Liver (tissue), 9 donors: ENCODE measurements around the gene LMOD1. TPM values are rescaled to one million over a fixed set of nuclear protein-coding genes. Genes with fewer than 3 reads are reported as not detected.

Experiments
- DNase-seq: peaks from one replicate; pipeline ENCODE4 v3.0.0-alpha.2; 2017; ENCODE audit warnings: low spot score
- H3K27ac ChIP-seq, 2 donors: one replicate each; pipeline ENCODE4 v1.7.0; 2013; ENCODE audit warnings: inconsistent platforms in 2 of 2, low read length in 2 of 2, control low read depth in 1 of 2, low read depth in 1 of 2, mild to moderate bottlenecking in 1 of 2
- H3K27me3 ChIP-seq, 4 donors: one replicate each; pipeline versions ENCODE4 v1.6.1 to v1.7.0; 2013; ENCODE audit warnings: low read length in 3 of 4, inconsistent platforms in 1 of 4, mild to moderate bottlenecking in 1 of 4, moderate library complexity in 1 of 4; ENCODE audit not compliant: control insufficient read depth in 4 of 4, insufficient read depth in 4 of 4
- H3K36me3 ChIP-seq, 4 donors: one replicate each; pipeline versions ENCODE4 v1.6.1 to v1.7.0; 2013; ENCODE audit warnings: low read length in 3 of 4, mild to moderate bottlenecking in 3 of 4, low read depth in 1 of 4, moderate library complexity in 1 of 4; ENCODE audit not compliant: control insufficient read depth in 4 of 4, insufficient read depth in 3 of 4
- H3K4me1 ChIP-seq, 4 donors: one replicate each; pipeline versions ENCODE4 v1.6.1 to v1.7.0; 2013; ENCODE audit warnings: low read length in 3 of 4, mild to moderate bottlenecking in 3 of 4, moderate library complexity in 1 of 4; ENCODE audit not compliant: control insufficient read depth in 4 of 4, insufficient read depth in 4 of 4
- H3K4me3 ChIP-seq, 3 donors: one replicate each; pipeline versions ENCODE4 v1.6.1 to v1.7.0; 2013; ENCODE audit warnings: low read length in 3 of 3, control low read depth in 1 of 3, low read depth in 1 of 3, mild to moderate bottlenecking in 1 of 3
- H3K9ac ChIP-seq, 2 donors: one replicate each; pipeline ENCODE4 v1.7.0; 2013; ENCODE audit warnings: low read length in 2 of 2, mild to moderate bottlenecking in 2 of 2, moderate library complexity in 2 of 2, control low read depth in 1 of 2, low read depth in 1 of 2
- H3K9me3 ChIP-seq, 4 donors: one replicate each; pipeline versions ENCODE4 v1.6.1 to v1.7.0; 2013; ENCODE audit warnings: low read length in 3 of 4; ENCODE audit not compliant: control insufficient read depth in 4 of 4
- ATF3 ChIP-seq: IDR thresholded peaks from 2 replicates; pipeline ENCODE4 v1.6.1; 2016; ENCODE audit warnings: antibody characterized with exemption
- CTCF ChIP-seq: fragments of 150-350 bp; IDR thresholded peaks from 2 replicates; pipeline ENCODE4 v1.5.1; 2017; ENCODE audit warnings: improper control_type of control experiment, low read depth, low read length; ENCODE audit not compliant: missing input control
- EGR1 ChIP-seq, 2 donors: IDR thresholded peaks; 2 replicates each; pipeline ENCODE4 v1.6.1; 2016 to 2018; ENCODE audit warnings: antibody characterized with exemption in 2 of 2, low read depth in 2 of 2
- FOXA1 ChIP-seq: IDR thresholded peaks from 2 replicates; pipeline ENCODE4 v1.6.1; 2016; ENCODE audit warnings: antibody characterized with exemption
- FOXA2 ChIP-seq: IDR thresholded peaks from 2 replicates; pipeline ENCODE4 v1.6.1; 2016; ENCODE audit warnings: antibody characterized with exemption
- GABPA ChIP-seq, 2 donors: IDR thresholded peaks in 1 of 2; conservative IDR thresholded peaks in 1 of 2; 2 replicates each; pipeline ENCODE4 v1.6.1; 2016; ENCODE audit warnings: antibody characterized with exemption in 2 of 2, mild to moderate bottlenecking in 1 of 2, moderate library complexity in 1 of 2
- HNF4A ChIP-seq, 2 donors: conservative IDR thresholded peaks; 2 replicates each; pipeline ENCODE4 v1.6.1; 2016; ENCODE audit warnings: antibody characterized with exemption in 2 of 2, mild to moderate bottlenecking in 2 of 2
- HNF4G ChIP-seq: IDR thresholded peaks from 2 replicates; pipeline ENCODE4 v1.6.1; 2016; ENCODE audit warnings: antibody characterized with exemption
- JUND ChIP-seq, 2 donors: IDR thresholded peaks; 2 replicates each; pipeline ENCODE4 v1.6.1; 2016; ENCODE audit warnings: antibody characterized with exemption in 2 of 2
- NR2F2 ChIP-seq: IDR thresholded peaks from 2 replicates; pipeline ENCODE4 v1.6.1; 2016; ENCODE audit warnings: antibody characterized with exemption
- RAD21 ChIP-seq, 2 donors: IDR thresholded peaks; 2 replicates each; pipeline ENCODE4 v1.6.1; 2016; ENCODE audit warnings: antibody characterized with exemption in 2 of 2, mild to moderate bottlenecking in 2 of 2
- REST ChIP-seq: IDR thresholded peaks from 2 replicates; pipeline ENCODE4 v1.6.1; 2016; ENCODE audit warnings: antibody characterized with exemption, mild to moderate bottlenecking
- RXRA ChIP-seq, 2 donors: IDR thresholded peaks; 2 replicates each; pipeline ENCODE4 v1.6.1; 2017 to 2018; ENCODE audit warnings: antibody characterized with exemption in 2 of 2, mild to moderate bottlenecking in 1 of 2
- SP1 ChIP-seq: IDR thresholded peaks from 2 replicates; pipeline ENCODE4 v1.6.1; 2018; ENCODE audit warnings: antibody characterized with exemption, mild to moderate bottlenecking
- TAF1 ChIP-seq: conservative IDR thresholded peaks from 2 replicates; pipeline ENCODE4 v1.6.1; 2016; ENCODE audit warnings: antibody characterized with exemption, mild to moderate bottlenecking
- WGBS: extraction: QIAGEN DNeasy Blood & Tissue Kit; methylation state at CpG from one replicate; pipeline ENCODE4 v1.1.7; 2013; 5-methylcytosine and 5-hydroxymethylcytosine counted together
- polyA plus RNA-seq, 2 donors: library from polyadenylated mRNA; stranded (reverse) in 1 of 2; unstranded in 1 of 2; fragments of 200-250 nt in 1 of 2; fragments of >200 nt in 1 of 2; fragmentation: Nextera tagmentation in 1 of 2; extraction: Ambion mirVana in 1 of 2; gene quantifications; one replicate each; pipeline versions ENCODE4 v1.2.1 to v1.2.3, GENCODE V29; 2013 to 2015
- total RNA-seq, 2 donors: library from RNA; depleted of rRNA; stranded (reverse); fragments of >200 nt; gene quantifications; one replicate each; pipeline ENCODE4 v1.2.3, GENCODE V29; 2014
- TF ChIP-seq, protein P1 (sequence below): IDR thresholded peaks from 2 replicates; pipeline ENCODE4 v1.6.1; 2016; ENCODE audit warnings: antibody characterized with exemption
- TF ChIP-seq, protein P2 (sequence below): IDR thresholded peaks from 2 replicates; pipeline ENCODE4 v1.6.1; 2016; ENCODE audit warnings: antibody characterized with exemption
- donor health status: healthy.
- donor health status: healthy.
- donor health status: healthy.
- donor health status: healthy.
- donor health status: healthy.

LMOD1 gene
- total and polyA plus RNA-seq, 4 donors = 0.14 to 4.4 (median 2.2) TPM

GRCh38 chr1:201890806-201891450, 55.4 kb downstream of the LMOD1 start:
- no peaks in the 10 kb centered on the region for H3K36me3 ChIP-seq
- peaks cover 8 to 14% (median 10%) of the 10 kb centered on the region in 4 donors for H3K4me1 ChIP-seq
- no peak overlapping the region for H3K27ac ChIP-seq
- TF ChIP-seq JUND (IDR thresholded peaks at IDR 0.05) (no peak), RXRA (IDR thresholded peaks at IDR 0.05) (no peak), FOXA1 (no peak), CTCF (no peak), TAF1 (no peak), RAD21 (IDR thresholded peaks at IDR 0.05) (no peak), EGR1 (IDR thresholded peaks at IDR 0.05; ENCODE audit: low read depth in 2 of 2) (no peak), FOXA2 (no peak), HNF4A (conservative IDR thresholded peaks at IDR 0.05) (no peak), ATF3 (no peak), REST (no peak), HNF4G (no peak), SP1 (no peak), GABPA (IDR thresholded peaks at IDR 0.05 in 1 of 2, conservative IDR thresholded peaks at IDR 0.05 in 1 of 2) (no peak), NR2F2 (no peak)
- TF ChIP-seq, protein P1, sequence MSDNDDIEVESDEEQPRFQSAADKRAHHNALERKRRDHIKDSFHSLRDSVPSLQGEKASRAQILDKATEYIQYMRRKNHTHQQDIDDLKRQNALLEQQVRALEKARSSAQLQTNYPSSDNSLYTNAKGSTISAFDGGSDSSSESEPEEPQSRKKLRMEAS = no peak
- H3K27me3 ChIP-seq = no peaks in the 10 kb centered on the region
- no peak for DNase-seq
- no peaks in the 10 kb centered on the region for H3K9me3 ChIP-seq
- WGBS = 84% methylated on average over 3 of the region's 3 CpGs
- no peak overlapping the region for H3K4me3 ChIP-seq
- H3K9ac ChIP-seq = no peak overlapping the region

GRCh38 chr1:201890223-201890622, 56.1 kb downstream of the LMOD1 start:
- 93% methylated on average over 7 of the region's 7 CpGs for WGBS
- H3K9me3 ChIP-seq = no peaks in the 10 kb centered on the region
- no peak overlapping the region for H3K9ac ChIP-seq
- DNase-seq = no peak
- no peaks in the 10 kb centered on the region for H3K36me3 ChIP-seq
- TF ChIP-seq HNF4A (conservative IDR thresholded peaks at IDR 0.05) (no peak), FOXA1 (no peak), RXRA (IDR thresholded peaks at IDR 0.05) (no peak), FOXA2 (no peak), EGR1 (IDR thresholded peaks at IDR 0.05; ENCODE audit: low read depth in 2 of 2) (no peak)
- TF ChIP-seq, protein P1 = no peak
- TF ChIP-seq, protein P2, sequence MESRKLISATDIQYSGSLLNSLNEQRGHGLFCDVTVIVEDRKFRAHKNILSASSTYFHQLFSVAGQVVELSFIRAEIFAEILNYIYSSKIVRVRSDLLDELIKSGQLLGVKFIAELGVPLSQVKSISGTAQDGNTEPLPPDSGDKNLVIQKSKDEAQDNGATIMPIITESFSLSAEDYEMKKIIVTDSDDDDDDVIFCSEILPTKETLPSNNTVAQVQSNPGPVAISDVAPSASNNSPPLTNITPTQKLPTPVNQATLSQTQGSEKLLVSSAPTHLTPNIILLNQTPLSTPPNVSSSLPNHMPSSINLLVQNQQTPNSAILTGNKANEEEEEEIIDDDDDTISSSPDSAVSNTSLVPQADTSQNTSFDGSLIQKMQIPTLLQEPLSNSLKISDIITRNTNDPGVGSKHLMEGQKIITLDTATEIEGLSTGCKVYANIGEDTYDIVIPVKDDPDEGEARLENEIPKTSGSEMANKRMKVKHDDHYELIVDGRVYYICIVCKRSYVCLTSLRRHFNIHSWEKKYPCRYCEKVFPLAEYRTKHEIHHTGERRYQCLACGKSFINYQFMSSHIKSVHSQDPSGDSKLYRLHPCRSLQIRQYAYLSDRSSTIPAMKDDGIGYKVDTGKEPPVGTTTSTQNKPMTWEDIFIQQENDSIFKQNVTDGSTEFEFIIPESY = no peak
- no peak overlapping the region for H3K4me3 ChIP-seq
- H3K27ac ChIP-seq = no peak overlapping the region
- H3K4me1 ChIP-seq = peaks cover 8 to 14% (median 10%) of the 10 kb centered on the region in 4 donors
- H3K27me3 ChIP-seq = no peaks in the 10 kb centered on the region
